HG02623 (cell line): ENCODE data around the gene ATP5F1E.
"Not testable (repeated sequence)": the region's sequence is repeated elsewhere in the genome, so short reads cannot be mapped to it uniquely, and the experiment has no call there.

Source experiments
- ATAC-seq: cut with Tn5 transposase; IDR thresholded peaks from one replicate; pipeline ENCODE4 v1.9.1; 2021; ENCODE audit warnings: moderate library complexity; ENCODE audit not compliant: unreplicated experiment

Gene ATP5F1E

GRCh38 chr20:58992911-58993310, 39.2 kb downstream of the ATP5F1E start:
- no peak for ATAC-seq

- ATAC-seq: no peak
Observed at GRCh38 chr20:58991715-58992114, 40.4 kb downstream of the ATP5F1E start.

- ATAC-seq: no peak
Observed at GRCh38 chr20:58990651-58991445, 41.3 kb downstream of the ATP5F1E start.

- ATAC-seq: no peak
Observed at GRCh38 chr20:58989196-58989595, 42.9 kb downstream of the ATP5F1E start.

GRCh38 chr20:58988565-58988882, 43.6 kb downstream of the ATP5F1E start:
- no peak for ATAC-seq

- no peak for ATAC-seq
Observed at GRCh38 chr20:58987790-58988564, 44.2 kb downstream of the ATP5F1E start.

- no peak for ATAC-seq
Observed at GRCh38 chr20:58986968-58987517, 45.1 kb downstream of the ATP5F1E start.

- ATAC-seq: no peak
Observed at GRCh38 chr20:58986286-58986967, 45.7 kb downstream of the ATP5F1E start.

- no peak for ATAC-seq
Observed at GRCh38 chr20:58985656-58986055, 46.5 kb downstream of the ATP5F1E start.

GRCh38 chr20:58984691-58985090, 47.4 kb downstream of the ATP5F1E start:
- ATAC-seq: no peak

- ATAC-seq: not testable (repeated sequence)
Observed at GRCh38 chr20:58983115-58983468, 49.0 kb downstream of the ATP5F1E start.

GRCh38 chr20:58982406-58983114, 49.6 kb downstream of the ATP5F1E start:
- ATAC-seq: no peak

GRCh38 chr20:58981628-58982364, 50.3 kb downstream of the ATP5F1E start:
- ATAC-seq: no peak

- ATAC-seq: peak; percentile 74
Observed at GRCh38 chr20:58980711-58981627, 51.2 kb downstream of the ATP5F1E start, which contains the start of gene NELFCD. TSS of gene NELFCD (plus strand) at chr20:58981256. CDS start at chr20:58981310, 54 bp downstream.

GRCh38 chr20:58978351-58979190, 53.6 kb downstream of the ATP5F1E start:
- no peak for ATAC-seq

- no peak for ATAC-seq
Observed at GRCh38 chr20:58976061-58976730, 55.9 kb downstream of the ATP5F1E start.
